ENCODE measurements around the gene RNF38. TPM values are rescaled to one million over a fixed set of nuclear protein-coding genes. Genes with fewer than 3 reads are reported as not detected.
"Not testable (repeated sequence)": the region's sequence is repeated elsewhere in the genome, so short reads cannot be mapped to it uniquely, and the experiment has no call there.

Gene RNF38
- total RNA-seq, result 30.0 TPM
- long read RNA-seq, partial matches to known transcripts, result 3 of 9 reads
- long read RNA-seq, other reads (novel, unspliced or antisense), result 6 of 9 reads

DNA sequence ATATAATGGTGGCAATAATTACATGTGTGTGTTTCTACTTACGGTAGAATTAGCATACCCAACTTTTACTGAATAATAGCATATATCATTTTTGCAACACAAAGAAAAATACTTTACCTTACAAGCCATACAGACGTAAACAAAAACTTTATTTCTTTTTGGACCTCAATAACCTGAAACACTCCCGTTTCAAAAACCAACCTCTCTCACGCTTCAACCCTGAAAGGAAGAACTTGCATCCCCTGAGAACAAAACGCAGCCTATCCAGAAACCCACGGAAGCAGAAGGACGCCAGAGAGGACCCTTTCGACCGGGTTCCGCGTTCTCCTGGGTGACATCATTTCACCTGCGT is at the start of gene RNF38:
Gene RNF38 (minus strand): TSS at position 290 of the 352 bp plus-strand sequence. CDS start 161 bp downstream, at position 129.
- intact Hi-C loops (cut with micrococcal nuclease), result loop anchor here (10.0 kb wide), 1 partner anchor 65 kb away; no protein-coding TSS in a partner anchor
- ATAC-seq, result no peak
- DNase-seq, result no peak

DNA sequence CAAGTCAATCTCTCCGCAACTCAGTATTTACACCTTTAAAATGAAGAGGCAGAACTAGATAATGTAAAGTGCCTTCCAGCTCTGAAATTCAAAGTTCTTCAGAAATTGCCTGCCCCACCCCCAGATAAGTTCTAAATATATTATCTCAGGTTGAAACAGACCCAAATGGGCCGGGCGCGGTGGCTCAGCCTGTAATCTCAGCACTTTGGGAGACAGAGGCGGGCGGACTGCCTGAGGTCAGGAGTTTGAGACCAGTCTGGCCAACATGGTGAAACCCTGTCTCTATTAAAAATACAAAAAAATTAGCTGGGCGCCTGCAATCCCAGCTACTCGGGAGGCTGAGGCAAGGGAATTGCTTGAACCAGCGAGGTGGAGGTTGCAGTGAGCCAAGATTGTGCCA is 48.5 kb upstream of the RNF38 start:
- DNase-seq; intact Hi-C loops (cut with micrococcal nuclease): not testable (repeated sequence)
- peak; percentile 22 for ATAC-seq

DNA sequence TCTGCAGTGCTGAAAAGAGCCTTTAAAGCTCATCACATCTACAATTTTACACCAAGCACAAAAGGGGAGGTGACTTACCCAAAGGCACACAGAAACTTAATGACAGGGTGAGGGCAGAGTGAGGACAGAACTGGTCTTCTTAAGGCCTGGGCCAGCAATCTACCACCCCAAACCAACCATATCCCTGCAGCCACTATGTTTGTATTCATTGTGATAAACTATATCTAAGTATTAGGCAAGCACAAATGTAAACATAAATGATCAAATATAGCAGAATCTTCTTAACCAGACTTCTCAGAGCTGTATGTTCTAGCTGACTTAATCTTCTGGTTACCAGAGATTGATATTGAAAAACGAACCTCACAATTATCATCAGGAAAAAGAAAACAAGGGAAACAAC is 47.9 kb upstream of the RNF38 start:
- intact Hi-C loops (cut with micrococcal nuclease), result no loop called here
- ATAC-seq, result no peak
- no peak for DNase-seq

DNA sequence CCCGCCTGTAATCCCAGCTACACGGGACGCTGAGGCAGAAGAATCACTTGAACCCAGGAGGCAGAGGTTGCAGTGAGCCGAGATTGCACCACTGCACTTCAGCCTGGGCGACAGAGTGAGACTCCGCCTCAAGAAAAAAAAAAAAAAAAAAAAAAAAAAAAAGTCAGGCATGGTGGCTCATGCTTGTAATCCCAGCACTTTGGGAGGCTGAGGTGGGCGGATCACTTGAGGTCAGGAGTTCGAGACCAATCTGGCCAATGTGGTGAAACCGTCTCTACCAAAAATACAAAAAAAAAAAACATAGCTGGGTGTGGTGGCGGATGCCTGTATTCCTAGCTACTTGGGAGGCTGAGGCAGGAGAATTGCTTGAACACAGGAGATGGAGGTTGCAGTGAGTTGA is 46.6 kb upstream of the RNF38 start:
- intact Hi-C loops (cut with micrococcal nuclease); ATAC-seq; DNase-seq: not testable (repeated sequence)

DNA sequence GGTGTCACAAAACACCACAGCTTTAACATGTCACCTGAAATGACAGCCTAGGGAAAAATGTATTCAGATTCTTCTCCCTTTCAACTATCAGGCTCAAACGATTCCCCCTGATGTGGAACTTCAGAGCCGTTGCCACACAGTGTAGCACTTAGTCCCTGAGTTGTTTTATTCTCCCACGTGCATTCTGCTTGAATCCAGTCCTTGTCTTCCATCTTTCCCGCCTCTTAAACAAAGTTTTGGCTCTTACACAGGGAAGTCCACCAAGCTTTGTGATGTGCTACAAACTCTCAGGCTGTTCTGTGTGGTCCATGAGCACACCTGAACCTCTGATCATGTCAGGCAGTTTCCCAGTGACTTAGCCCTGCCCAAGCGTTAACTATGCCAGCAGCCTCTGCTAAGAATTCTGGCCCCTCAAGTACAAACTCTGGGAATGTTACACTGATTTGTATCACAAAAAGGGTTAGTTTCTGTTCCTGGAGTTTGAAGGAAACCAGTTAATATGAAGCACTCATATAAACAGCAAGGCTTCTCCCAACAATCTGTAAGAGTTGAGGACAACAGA is 45.8 kb upstream of the RNF38 start:
- no peak for ATAC-seq
- intact Hi-C loops (cut with micrococcal nuclease), result no loop called here
- DNase-seq, result no peak

DNA sequence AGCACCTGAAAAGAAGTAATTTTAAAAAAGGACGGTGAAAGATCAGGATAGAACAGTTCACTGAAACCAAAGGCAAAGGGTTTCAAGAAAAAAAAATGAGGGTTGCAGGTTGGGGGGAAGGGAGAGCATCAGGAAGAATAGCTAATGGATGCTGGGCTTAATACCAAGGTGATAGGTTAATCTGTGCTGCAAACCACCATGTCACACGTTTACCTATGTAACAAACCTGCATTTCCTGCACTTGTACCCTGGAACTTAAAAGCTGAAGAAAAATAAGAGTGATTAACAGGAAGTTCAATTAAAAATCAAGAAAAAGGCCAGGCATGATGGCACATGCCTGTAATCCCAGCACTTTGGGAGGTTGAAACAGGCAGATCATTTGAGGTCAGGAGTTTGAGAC is 44.1 kb upstream of the RNF38 start:
- intact Hi-C loops (cut with micrococcal nuclease), result loop anchor here (5.0 kb wide), 1 partner anchor 37 kb away; no protein-coding TSS in a partner anchor
- DNase-seq (no peak), ATAC-seq (no peak)

DNA sequence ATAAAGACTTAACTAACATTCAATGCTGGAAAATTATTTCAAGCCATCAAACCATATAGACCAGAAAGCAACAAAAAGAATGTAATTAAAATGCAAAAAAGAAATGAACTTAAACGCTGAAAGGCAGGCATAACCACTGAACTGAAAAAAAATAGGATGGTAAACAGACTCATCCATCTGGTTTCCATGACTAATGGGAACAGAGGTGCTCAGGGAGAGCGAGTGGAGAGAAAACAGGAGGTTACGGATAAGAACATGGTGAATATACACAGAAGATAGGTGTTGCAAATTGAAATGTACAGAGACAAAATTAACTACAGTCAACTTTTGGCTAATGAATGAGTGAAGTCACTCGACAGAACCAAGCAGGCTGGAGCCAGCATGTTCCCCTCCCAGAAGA is 43.5 kb upstream of the RNF38 start:
- intact Hi-C loops (cut with micrococcal nuclease), result loop anchor here (5.0 kb wide), 1 partner anchor 36 kb away; no protein-coding TSS in a partner anchor
- ATAC-seq, result no peak
- no peak for DNase-seq

DNA sequence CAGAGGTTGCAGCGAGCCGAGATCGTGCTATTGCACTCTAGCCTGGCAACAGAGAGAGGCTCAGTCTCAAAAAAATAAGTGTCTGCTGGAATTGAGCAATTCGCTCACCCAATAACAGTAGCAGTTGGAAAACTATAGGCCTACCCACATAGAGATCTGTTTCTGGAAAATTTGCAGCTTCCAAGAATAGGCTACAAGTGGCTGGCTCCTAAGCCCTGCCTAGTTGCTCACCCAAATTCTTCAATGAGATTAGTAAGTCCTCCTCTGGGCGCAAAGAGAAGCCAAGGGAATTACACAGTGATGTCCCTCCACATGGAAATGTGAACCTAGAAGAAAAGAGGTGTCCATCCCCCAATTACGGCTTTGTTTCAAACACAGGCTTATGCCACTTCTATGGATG is 42.6 kb upstream of the RNF38 start:
- ATAC-seq, result peak; percentile 51
- intact Hi-C loops (cut with micrococcal nuclease), result loop anchor here (5.0 kb wide), 1 partner anchor 35 kb away; no protein-coding TSS in a partner anchor
- no peak for DNase-seq

DNA sequence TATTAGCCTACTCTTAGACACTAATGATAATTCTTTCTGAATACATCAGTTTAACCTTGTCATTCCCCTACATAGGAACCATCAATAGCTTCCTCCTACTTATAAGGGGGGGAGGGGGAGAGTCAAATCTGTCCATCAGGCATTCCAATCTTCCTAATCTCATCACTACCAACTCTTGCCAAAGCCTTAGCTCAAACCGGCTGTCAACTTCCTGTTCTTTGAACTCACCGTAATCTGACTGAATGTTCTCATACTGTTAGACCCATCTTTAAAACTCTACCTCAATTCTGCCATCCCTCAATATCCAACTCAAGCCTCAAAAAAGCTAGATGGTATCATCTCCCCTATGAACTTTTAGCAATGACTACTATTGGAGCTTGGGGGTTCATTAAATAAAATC is 41.9 kb upstream of the RNF38 start:
- ATAC-seq (no peak), DNase-seq (no peak)
- intact Hi-C loops (cut with micrococcal nuclease), result loop anchor here (5.0 kb wide), 1 partner anchor 35 kb away; no protein-coding TSS in a partner anchor

DNA sequence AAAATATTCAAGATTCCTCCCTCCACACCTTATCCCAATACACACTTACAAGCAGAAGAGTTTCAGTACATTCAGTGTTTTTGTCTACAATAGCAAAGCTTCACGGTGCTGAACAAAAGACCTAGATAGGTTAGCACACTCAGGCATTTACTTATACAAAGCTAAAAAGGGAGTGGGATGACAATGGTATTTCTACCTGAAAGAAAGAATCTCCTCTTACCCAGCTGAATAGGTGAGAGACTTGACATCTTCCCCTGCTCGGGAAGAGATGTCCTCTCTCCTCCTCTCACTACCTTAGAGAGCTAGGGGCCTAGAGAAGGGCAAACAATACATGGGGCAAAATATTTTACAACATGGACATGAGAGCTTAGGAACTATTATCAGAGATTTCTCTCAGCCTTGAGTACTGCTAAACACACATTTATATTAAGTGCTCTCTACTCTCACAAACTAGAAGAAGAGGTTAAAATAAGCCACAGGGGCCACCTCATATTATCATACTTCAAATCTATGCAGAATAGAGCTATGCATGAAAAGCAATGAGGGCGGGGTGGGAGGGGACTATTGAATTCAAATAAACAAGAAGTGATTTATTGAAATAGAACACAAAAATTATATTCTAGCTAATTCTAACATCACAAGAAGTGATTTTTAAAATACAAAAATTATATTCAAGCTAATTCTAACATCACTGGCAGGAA is 38.6 kb upstream of the RNF38 start:
- intact Hi-C loops (cut with micrococcal nuclease), result no loop called here
- ATAC-seq, result no peak
- no peak for DNase-seq

DNA sequence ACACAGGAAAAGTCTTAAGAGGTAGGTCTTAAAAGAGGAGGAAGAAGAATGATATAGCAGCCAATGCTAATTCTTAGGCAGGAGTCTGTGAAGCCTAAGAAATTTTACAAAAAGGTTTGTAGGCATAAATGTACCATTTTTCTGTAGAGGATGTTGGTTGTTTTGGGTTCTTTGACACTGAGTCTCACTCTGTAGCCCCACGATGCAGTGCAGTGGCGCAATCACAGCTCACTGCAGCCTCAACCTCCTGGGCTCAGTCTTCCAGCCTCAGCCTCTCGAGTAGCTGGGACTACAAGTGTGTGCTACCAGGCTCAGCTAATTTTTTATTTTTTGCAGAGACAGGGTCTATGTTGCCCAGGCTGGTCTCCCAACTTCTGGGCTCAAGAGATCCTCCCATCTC is 37.7 kb upstream of the RNF38 start:
- intact Hi-C loops (cut with micrococcal nuclease), result no loop called here
- ATAC-seq (no peak), DNase-seq (no peak)

DNA sequence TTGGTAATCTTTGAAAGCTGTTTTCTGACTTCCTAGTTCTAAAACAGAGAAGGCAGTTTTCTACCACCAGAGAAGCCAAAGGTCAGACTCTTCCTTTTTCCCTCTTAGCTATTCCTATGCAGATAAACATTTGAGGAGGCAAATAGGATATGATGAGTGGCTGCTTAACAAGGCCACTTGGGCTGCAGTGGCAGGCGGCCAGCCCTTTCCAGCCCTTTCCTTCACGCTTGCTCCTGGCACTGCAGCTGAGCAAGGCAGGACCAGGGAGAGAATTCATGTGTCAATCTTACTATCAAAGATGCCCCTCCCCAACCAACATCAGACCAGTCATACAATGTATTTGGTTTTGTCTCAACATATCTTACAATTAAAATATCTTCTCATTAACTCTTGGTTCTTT is 36.8 kb upstream of the RNF38 start:
- ATAC-seq (peak; percentile 88), DNase-seq (peak; percentile 78)
- intact Hi-C loops (cut with micrococcal nuclease), result no loop called here

DNA sequence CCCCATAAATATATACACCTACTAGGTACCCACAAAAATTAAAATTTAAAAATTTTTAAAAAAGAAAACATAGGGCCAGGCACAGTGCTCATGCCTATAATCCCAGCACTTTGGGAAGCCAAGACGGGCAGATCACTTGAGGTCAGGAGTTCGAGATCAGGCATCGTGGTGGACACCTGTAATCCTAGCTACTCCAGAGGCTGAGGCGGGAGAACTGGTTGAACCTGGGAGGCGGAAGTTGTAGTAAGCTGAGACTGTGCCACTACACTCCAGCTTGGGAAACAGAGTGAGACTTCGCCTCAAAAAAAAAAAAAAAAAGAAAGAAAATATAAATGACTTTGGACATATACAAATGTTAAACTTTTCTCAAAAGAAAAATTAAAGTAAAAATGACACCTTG is 33.3 kb upstream of the RNF38 start:
- intact Hi-C loops (cut with micrococcal nuclease), result no loop called here
- DNase-seq, result no peak
- no peak for ATAC-seq

DNA sequence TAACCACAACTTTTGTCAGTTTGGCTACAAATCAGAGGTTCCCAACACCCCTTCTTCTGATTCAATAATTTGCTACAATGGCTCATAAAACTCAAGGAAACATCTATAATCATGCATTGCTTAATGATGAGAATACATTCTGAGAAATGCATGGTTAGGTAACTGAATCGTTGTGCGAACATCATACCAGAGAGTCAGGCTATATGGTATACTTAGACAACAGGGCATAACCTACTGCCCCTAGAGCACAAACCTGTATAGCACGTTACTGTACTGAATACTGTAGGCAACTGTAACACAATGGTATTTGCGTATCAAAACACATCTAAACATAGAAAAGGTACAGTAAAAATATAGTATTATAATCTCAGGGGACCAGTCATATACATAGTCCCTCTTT is 31.0 kb upstream of the RNF38 start:
- DNase-seq (no peak), ATAC-seq (no peak)
- intact Hi-C loops (cut with micrococcal nuclease), result no loop called here

DNA sequence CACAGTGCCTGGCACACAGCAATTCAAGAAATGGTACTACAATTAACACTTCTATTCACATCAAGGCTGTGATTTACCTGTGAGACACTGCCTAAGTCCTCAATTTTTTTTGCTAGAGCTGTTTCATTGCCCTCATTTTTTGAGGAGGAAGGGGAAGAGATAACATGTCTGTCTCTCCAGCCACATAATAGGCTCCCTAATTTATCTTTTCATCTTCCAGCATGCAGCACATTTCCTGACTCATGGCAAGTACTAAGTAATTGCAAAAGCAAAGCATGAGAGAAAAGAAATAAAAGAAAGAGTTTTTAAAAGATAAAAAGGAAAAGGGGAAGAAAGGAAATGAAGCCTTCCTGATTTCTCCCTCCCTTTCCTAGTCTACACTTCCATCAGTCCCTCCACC is 26.9 kb upstream of the RNF38 start:
- ATAC-seq, result no peak
- intact Hi-C loops (cut with micrococcal nuclease), result no loop called here
- DNase-seq, result no peak

DNA sequence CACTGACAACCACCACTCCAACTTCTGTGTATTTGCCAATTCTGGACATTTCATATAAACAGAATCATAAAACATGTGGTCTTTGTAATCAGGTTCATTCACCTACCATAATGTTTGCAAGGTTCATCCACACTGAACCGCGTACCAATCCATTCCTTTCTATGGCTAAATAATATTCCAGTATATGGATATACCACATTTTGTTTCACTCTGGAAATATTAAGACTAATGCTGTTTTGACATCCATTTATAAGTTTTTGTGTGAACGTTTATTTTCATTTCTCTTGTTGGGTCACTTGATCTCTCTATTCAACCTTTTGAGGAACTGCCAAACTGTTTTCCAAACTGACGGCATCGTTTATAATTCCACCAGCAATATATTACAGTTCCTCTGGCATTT is 26.3 kb upstream of the RNF38 start:
- ATAC-seq (no peak), DNase-seq (no peak)
- intact Hi-C loops (cut with micrococcal nuclease), result no loop called here

DNA sequence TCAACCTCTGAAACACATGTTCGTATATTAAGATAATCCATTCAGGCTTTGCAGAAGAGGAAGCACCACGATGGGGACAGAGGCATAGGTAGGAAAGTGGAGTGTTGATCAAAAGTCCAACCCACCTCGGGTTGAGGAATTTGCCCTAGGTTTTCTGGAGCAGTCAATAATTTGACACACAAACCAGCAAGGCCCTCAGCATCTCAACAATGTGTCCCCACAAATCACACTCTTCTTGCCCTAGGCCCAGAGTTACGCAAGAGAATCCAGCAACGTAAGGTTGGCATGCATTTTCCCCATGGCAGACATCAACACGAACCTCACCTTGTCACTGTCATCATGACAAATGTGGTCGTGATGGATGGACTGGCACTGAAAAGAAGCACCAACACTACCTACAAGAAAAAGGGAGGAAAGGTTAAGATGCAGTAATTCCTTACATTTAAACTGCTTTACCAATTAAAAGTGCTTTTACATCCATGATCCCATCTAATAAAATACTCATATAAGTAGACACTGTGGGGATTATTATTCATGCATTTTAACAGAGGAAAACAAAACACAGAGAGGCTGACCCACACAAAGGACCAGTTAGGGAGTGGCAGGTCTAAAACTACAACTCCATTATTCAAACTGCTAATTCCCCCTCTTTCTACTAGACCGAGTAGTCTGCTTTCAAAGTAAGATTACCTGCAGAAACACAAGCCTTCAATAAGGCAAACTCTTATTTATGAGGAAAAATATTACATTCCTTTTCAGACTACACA is 24.4 kb upstream of the RNF38 start:
- ATAC-seq, result peak; percentile 32
- intact Hi-C loops (cut with micrococcal nuclease), result no loop called here
- DNase-seq, result no peak

DNA sequence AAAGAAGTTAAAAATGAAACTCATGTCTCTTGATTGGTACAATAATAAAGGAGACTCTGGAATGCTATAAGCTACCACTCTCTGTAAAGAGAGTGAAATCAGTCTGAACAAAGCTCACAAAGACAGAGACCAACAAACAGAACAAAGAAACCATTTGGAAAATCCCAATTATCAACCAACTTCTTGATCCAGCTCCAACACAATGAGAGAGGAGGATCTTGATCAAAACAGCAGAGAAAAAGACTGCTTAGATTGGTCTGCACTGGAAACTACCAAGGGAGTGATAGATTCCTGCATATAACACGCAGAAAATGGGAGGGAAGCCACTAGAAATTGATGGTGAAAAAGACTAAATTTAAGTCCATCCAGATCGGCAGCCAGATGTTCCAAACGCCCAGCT is 23.1 kb upstream of the RNF38 start:
- intact Hi-C loops (cut with micrococcal nuclease), result no loop called here
- DNase-seq (no peak), ATAC-seq (no peak)

DNA sequence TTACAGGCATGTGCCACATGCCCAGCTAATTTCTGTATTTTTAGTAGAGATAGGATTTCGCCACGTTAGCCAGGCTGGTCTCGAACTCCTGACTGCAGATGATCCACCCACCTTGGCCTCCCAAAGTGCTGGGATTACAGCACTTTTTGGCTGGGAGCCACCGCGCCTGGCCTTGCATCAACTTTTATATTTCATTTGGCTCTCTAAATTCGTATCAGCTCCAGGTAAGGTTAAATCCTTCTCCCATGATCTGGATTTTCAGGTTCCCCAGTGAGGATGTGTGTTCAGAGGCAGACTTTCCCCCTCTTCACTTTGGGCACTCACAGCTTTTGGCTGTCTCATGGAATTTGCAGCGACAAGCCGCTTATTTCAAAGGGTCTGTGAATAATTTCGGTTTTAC is 16.8 kb upstream of the RNF38 start:
- intact Hi-C loops (cut with micrococcal nuclease), result no loop called here
- DNase-seq (no peak), ATAC-seq (no peak)

DNA sequence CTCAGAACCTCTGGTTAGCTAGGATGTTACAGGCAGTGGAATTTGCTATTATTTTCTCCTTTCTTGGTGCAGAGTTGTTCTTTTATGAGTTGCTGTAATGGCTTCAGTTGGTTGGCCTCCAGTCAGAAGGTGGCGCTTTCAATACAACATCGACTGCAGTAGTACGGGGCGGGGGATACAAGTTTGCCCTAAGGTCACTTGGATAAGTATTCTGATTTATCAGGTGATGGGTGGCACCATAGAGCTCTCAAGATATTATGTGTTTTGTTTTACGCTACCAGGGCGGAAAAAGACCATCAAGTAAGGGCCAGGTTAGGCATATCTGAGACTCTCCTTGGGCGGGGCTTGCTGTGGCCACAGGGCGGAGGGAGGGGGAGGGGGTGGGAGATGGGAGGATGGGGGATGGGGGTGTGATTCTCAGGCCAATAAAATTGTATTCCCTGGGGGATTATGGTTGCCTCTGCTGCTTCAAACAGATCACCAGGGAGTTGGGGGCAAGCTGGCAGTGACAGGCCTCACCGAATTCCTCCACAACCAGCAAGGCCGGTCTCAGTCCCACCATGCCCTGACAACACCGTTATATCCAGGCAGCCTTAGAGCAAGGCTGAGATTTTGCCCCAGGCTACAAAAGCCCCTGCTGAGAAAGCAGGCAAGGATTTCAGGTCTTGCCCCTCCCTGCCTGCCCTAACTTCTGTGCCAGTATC is 15.9 kb upstream of the RNF38 start:
- no peak for ATAC-seq
- DNase-seq, result no peak
- intact Hi-C loops (cut with micrococcal nuclease), result no loop called here

All from left ventricle myocardium superior (tissue), 1 donor.